T-helper 22 cell (primary cell): Measurements from ENCODE around the gene PPP1CB.
A peak's percentile ranks its signal among the peaks of the same experiment; 100 is the strongest.
"Not testable (repeated sequence)": the region's sequence is repeated elsewhere in the genome, so short reads cannot be mapped to it uniquely, and the experiment has no call there.

Source experiments
- DNase-seq: peaks from one replicate; pipeline ENCODE4 v3.0.0-alpha.2; 2020; ENCODE audit warnings: low read depth

The PPP1CB gene

GRCh38 chr2:28751252-28751955, at the start of gene PPP1CB:
TSS of gene PPP1CB (plus strand) at chr2:28751830. CDS start at chr2:28752125, 295 bp downstream.
- DNase-seq, result peak; percentile 96

- DNase-seq, result no peak
These were observed 49.2 kb upstream of the PPP1CB start for GRCh38 chr2:28702415-28702861.

GRCh38 chr2:28702878-28703277, 48.8 kb upstream of the PPP1CB start:
- no peak for DNase-seq

GRCh38 chr2:28704621-28705020, 47.0 kb upstream of the PPP1CB start:
- DNase-seq, result no peak

GRCh38 chr2:28705751-28706440, 45.7 kb upstream of the PPP1CB start:
- no peak for DNase-seq

- no peak for DNase-seq
These were observed 44.0 kb upstream of the PPP1CB start for GRCh38 chr2:28707592-28707991.

- DNase-seq, result no peak
These were observed 42.5 kb upstream of the PPP1CB start for GRCh38 chr2:28709101-28709500.

- no peak for DNase-seq
These were observed 41.1 kb upstream of the PPP1CB start for GRCh38 chr2:28710545-28710944.

GRCh38 chr2:28713577-28714298, 37.9 kb upstream of the PPP1CB start:
- no peak for DNase-seq

GRCh38 chr2:28716265-28716865, 35.3 kb upstream of the PPP1CB start:
- DNase-seq, result no peak

GRCh38 chr2:28717339-28717758, 34.3 kb upstream of the PPP1CB start:
- DNase-seq, result no peak

GRCh38 chr2:28720345-28720744, 31.3 kb upstream of the PPP1CB start:
- no peak for DNase-seq

- DNase-seq, result no peak
These were observed 29.9 kb upstream of the PPP1CB start for GRCh38 chr2:28721601-28722191.

- DNase-seq, result no peak
These were observed 26.5 kb upstream of the PPP1CB start for GRCh38 chr2:28725021-28725711.

GRCh38 chr2:28726177-28726576, 25.5 kb upstream of the PPP1CB start:
- no peak for DNase-seq

- DNase-seq, result no peak
These were observed 21.9 kb upstream of the PPP1CB start for GRCh38 chr2:28729698-28730097.

- DNase-seq, result no peak
These were observed 20.9 kb upstream of the PPP1CB start for GRCh38 chr2:28730641-28731146.

GRCh38 chr2:28735511-28735910, 16.1 kb upstream of the PPP1CB start:
- no peak for DNase-seq

GRCh38 chr2:28736034-28736433, 15.6 kb upstream of the PPP1CB start:
- DNase-seq, result no peak

- DNase-seq, result no peak
These were observed 14.0 kb upstream of the PPP1CB start for GRCh38 chr2:28737655-28738054.

GRCh38 chr2:28742619-28743018, 9.0 kb upstream of the PPP1CB start:
- DNase-seq, result not testable (repeated sequence)
